GM18526 (cell line): Measurements from ENCODE around the gene METAP1.

Experiments used
- POLR2A ChIP-seq: IDR thresholded peaks from 3 replicates; pipeline ENCODE4 v1.6.1; 2011; ENCODE audit not compliant: insufficient read length; ENCODE audit errors: extremely low read depth

Gene METAP1

GRCh38 chr4:99104153-99104552, 108.6 kb downstream of the METAP1 start:
- no peak for TF ChIP-seq POLR2A
